ENCODE results near the gene LRRC56. TPM values are rescaled to one million over a fixed set of nuclear protein-coding genes. Genes with fewer than 3 reads are reported as not detected.

Gene LRRC56
- total and polyA plus RNA-seq, 2 of the 13 experiments (the other 11 are each of a cell fraction or from before 2014, with no cell fraction given) = 0.11 to 0.29 TPM

GRCh38 chr11:535519-536454, 1.5 kb upstream of the LRRC56 start, which contains the start of gene HRAS (continued):
- TF ChIP-seq PHF20 (CRISPR knock-in tag; IDR thresholded peaks at IDR 0.05) (0 out of 2 replicates have a peak, but pooled peaks have one; percentile 19), ZBTB7A (CRISPR knock-in tag; IDR thresholded peaks at IDR 0.05) (0 out of 2 replicates have a peak, but pooled peaks have one; percentile 30), ZNF782 (CRISPR knock-in tag; IDR thresholded peaks at IDR 0.05; ENCODE audit: borderline replicate concordance) (0 out of 2 replicates have a peak, but pooled peaks have one; percentile 36), ZNF552 (CRISPR knock-in tag; IDR thresholded peaks at IDR 0.05; ENCODE audit: borderline replicate concordance) (no peak), HES4 (CRISPR knock-in tag; IDR thresholded peaks at IDR 0.05; ENCODE audit: borderline replicate concordance) (peak; percentile 83; the same call in 1 of the 2 replicates), RFX3 (CRISPR knock-in tag; IDR thresholded peaks at IDR 0.05) (no peak), TEAD2 (CRISPR knock-in tag; IDR thresholded peaks at IDR 0.05) (no peak), NFYB (CRISPR knock-in tag; IDR thresholded peaks at IDR 0.05) (peak; percentile 90), ATF3 (CRISPR knock-in tag; IDR thresholded peaks at IDR 0.05) (peak; percentile 9; the same call in 1 of the 2 replicates), ZNF737 (CRISPR knock-in tag; IDR thresholded peaks at IDR 0.05; ENCODE audit: borderline replicate concordance) (no peak), ZNF713 (CRISPR knock-in tag; IDR thresholded peaks at IDR 0.05) (no peak), ZNF230 (CRISPR knock-in tag; IDR thresholded peaks at IDR 0.05) (0 out of 2 replicates have a peak, but pooled peaks have one; percentile 46), ZNF777 (CRISPR knock-in tag; IDR thresholded peaks at IDR 0.05) (no peak; the same call in 1 of the 2 replicates), NR2F1 (CRISPR knock-in tag; IDR thresholded peaks at IDR 0.05) (no peak), ZSCAN31 (CRISPR knock-in tag; IDR thresholded peaks at IDR 0.05; ENCODE audit: low read depth) (no peak), ETV5 (CRISPR knock-in tag; IDR thresholded peaks at IDR 0.05; ENCODE audit: borderline replicate concordance) (peak; percentile 48; the same call in 1 of the 2 replicates), E2F1 (CRISPR knock-in tag; IDR thresholded peaks at IDR 0.05) (peak; percentile 63), ZBTB10 (CRISPR knock-in tag; IDR thresholded peaks at IDR 0.05; ENCODE audit: borderline replicate concordance) (peak; percentile 56; the same call in 1 of the 2 replicates), ZNF296 (CRISPR knock-in tag; conservative IDR thresholded peaks at IDR 0.05) (no peak), GMEB2 (CRISPR knock-in tag; IDR thresholded peaks at IDR 0.05; ENCODE audit: low read depth) (0 out of 2 replicates have a peak, but pooled peaks have one; percentile 31), ATF2 (CRISPR knock-in tag; IDR thresholded peaks at IDR 0.05) (peak; percentile 26; the same call in 1 of the 2 replicates)
